BE2C (cell line): Measurements from ENCODE around the gene B3GALNT2.
"Not testable (repeated sequence)": the region's sequence is repeated elsewhere in the genome, so short reads cannot be mapped to it uniquely, and the experiment has no call there.

Experiments used
- DNase-seq: peaks from one replicate; pipeline ENCODE4 v3.0.0-alpha.2; 2020
- H3K27me3 ChIP-seq: fragments of 250-450 bp; sonication (Bioruptor Pico); 2 replicates; pipeline ENCODE4 v1.5.1; 2020; ENCODE audit warnings: mild to moderate bottlenecking
- H3K36me3 ChIP-seq: fragments of 250-450 bp; sonication (Bioruptor Pico); 2 replicates; pipeline ENCODE4 v1.5.1; 2020; ENCODE audit warnings: mild to moderate bottlenecking
- H3K4me1 ChIP-seq: fragments of 250-450 bp; sonication (Bioruptor Pico); 2 replicates; pipeline ENCODE4 v1.5.1; 2020
- H3K4me3 ChIP-seq: 2 replicates; pipeline ENCODE4 v1.5.1; 2011; ENCODE audit warnings: low read depth, low read length
- H3K9me3 ChIP-seq: fragments of 250-450 bp; sonication (Bioruptor Pico); 2 replicates; pipeline ENCODE4 v1.5.1; 2020
- TF ChIP-seq, protein P1 (sequence below): IDR thresholded peaks from 2 replicates; pipeline ENCODE4 v1.5.1; 2012; ENCODE audit warnings: mild to moderate bottlenecking, low read depth, low read length

B3GALNT2 gene

DNA sequence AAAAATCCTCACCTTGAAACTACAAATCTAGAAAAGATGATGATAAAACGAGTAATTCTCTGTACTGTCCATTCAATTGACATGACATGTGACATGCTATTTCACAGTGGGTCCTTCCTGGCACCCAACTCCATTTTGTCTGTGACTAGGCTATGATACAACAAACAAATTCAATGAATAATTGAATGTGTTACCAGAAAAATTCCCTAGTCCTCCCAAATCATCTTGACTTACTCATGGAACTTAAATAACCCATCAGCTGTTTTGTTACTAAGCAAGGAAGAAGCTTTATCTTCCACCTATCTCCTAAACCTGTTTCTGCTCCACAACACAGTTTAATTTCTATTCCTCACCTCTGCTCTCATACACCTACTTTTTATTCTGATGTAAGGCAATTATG, 30.4 kb downstream of the B3GALNT2 start:
- H3K4me1 ChIP-seq = no peaks in the 10 kb centered on the region
- H3K9me3 ChIP-seq = no peaks in the 10 kb centered on the region
- H3K4me3 ChIP-seq = no peak overlapping the region
- TF ChIP-seq, protein P1, sequence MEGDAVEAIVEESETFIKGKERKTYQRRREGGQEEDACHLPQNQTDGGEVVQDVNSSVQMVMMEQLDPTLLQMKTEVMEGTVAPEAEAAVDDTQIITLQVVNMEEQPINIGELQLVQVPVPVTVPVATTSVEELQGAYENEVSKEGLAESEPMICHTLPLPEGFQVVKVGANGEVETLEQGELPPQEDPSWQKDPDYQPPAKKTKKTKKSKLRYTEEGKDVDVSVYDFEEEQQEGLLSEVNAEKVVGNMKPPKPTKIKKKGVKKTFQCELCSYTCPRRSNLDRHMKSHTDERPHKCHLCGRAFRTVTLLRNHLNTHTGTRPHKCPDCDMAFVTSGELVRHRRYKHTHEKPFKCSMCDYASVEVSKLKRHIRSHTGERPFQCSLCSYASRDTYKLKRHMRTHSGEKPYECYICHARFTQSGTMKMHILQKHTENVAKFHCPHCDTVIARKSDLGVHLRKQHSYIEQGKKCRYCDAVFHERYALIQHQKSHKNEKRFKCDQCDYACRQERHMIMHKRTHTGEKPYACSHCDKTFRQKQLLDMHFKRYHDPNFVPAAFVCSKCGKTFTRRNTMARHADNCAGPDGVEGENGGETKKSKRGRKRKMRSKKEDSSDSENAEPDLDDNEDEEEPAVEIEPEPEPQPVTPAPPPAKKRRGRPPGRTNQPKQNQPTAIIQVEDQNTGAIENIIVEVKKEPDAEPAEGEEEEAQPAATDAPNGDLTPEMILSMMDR = no peak
- H3K36me3 ChIP-seq = peaks cover 37% of the 10 kb centered on the region
- no peaks in the 10 kb centered on the region for H3K27me3 ChIP-seq
- no peak for DNase-seq

- TF ChIP-seq, protein P1 = no peak
Measured at GRCh38 chr1:235470741-235471439, 33.4 kb downstream of the B3GALNT2 start.

DNA sequence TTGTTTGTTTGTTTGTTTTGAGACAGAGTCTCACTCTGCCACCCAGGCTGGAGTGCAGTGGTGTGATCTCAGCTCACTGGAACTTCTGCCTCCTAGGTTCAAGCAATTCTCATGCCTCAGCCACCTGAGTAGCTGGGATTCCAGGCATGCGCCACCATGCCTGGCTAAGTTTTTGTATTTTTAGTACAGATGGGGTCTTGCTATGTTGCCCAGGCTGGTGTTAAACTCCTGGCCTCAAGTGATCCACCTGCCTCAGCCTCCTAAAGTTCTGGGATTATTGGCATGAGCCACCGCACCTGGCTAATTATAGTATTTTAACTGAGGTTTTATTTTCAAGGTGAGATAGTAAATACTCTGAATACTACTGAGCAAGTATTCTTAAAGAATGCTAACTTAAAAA, 34.4 kb downstream of the B3GALNT2 start:
- H3K36me3 ChIP-seq = peaks cover 22% of the 10 kb centered on the region
- not testable (repeated sequence) for H3K9me3 ChIP-seq, H3K27me3 ChIP-seq, DNase-seq, H3K4me1 ChIP-seq, H3K4me3 ChIP-seq

More at GRCh38 chr1:235470741-235471439, 33.4 kb downstream of the B3GALNT2 start:
- peaks cover 24% of the 10 kb centered on the region for H3K36me3 ChIP-seq
- H3K27me3 ChIP-seq = no peaks in the 10 kb centered on the region
- H3K4me3 ChIP-seq = no peak overlapping the region
- DNase-seq = no peak
- no peaks in the 10 kb centered on the region for H3K9me3 ChIP-seq
- no peaks in the 10 kb centered on the region for H3K4me1 ChIP-seq

- Histone ChIP-seq H3K27me3 (no peaks in the 10 kb centered on the region), H3K9me3 (no peaks in the 10 kb centered on the region), H3K36me3 (peaks cover 22% of the 10 kb centered on the region), H3K4me3 (no peak overlapping the region), H3K4me1 (no peaks in the 10 kb centered on the region)
- DNase-seq = no peak
- TF ChIP-seq, protein P1 = no peak
Measured at GRCh38 chr1:235468970-235469369, 35.3 kb downstream of the B3GALNT2 start.

GRCh38 chr1:235468004-235468403, 36.2 kb downstream of the B3GALNT2 start:
- H3K4me3 ChIP-seq = no peak overlapping the region
- no peaks in the 10 kb centered on the region for H3K27me3 ChIP-seq
- DNase-seq = no peak
- H3K36me3 ChIP-seq = peaks cover 22% of the 10 kb centered on the region
- no peaks in the 10 kb centered on the region for H3K9me3 ChIP-seq
- TF ChIP-seq, protein P1 = no peak
- no peaks in the 10 kb centered on the region for H3K4me1 ChIP-seq

DNA sequence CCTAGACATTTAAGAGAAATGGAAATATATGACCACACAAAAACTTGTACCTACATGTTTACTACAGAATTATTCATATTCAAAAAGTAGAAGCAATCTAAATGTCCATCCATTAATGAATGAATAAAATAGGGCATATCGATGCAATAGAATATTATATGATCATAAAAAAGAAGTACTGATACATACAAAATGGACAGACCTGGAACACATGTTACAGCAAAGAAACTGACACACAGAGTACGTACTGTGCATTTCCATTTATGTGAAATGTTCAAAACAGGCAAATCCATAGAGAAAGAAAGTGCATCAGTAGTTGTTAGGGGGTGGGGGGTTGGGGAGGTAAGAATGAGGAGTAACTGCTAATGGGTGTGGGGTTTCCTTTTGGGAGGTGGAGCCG, 39.2 kb downstream of the B3GALNT2 start:
- Histone ChIP-seq H3K4me1 (no peaks in the 10 kb centered on the region; the same call in 1 of the 2 replicates), H3K4me3 (no peak overlapping the region), H3K27me3 (no peaks in the 10 kb centered on the region), H3K9me3 (no peaks in the 10 kb centered on the region), H3K36me3 (peaks cover 14% of the 10 kb centered on the region)
- DNase-seq = no peak
- TF ChIP-seq, protein P1 = no peak

GRCh38 chr1:235462832-235463231, 41.4 kb downstream of the B3GALNT2 start:
- not testable (repeated sequence) for H3K9me3 ChIP-seq

More at GRCh38 chr1:235462832-235463231, 41.4 kb downstream of the B3GALNT2 start:
- not testable (repeated sequence) for H3K36me3 ChIP-seq, DNase-seq, H3K27me3 ChIP-seq, H3K4me1 ChIP-seq, H3K4me3 ChIP-seq
